HG03565 (cell line): Measurements from ENCODE around the gene KLF2.
"Not testable (repeated sequence)": the region's sequence is repeated elsewhere in the genome, so short reads cannot be mapped to it uniquely, and the experiment has no call there.

Source experiments
- ATAC-seq: cut with Tn5 transposase; IDR thresholded peaks from one replicate; pipeline ENCODE4 v1.9.1; 2021; ENCODE audit warnings: mild to moderate bottlenecking, moderate library complexity; ENCODE audit not compliant: unreplicated experiment

The KLF2 gene

DNA sequence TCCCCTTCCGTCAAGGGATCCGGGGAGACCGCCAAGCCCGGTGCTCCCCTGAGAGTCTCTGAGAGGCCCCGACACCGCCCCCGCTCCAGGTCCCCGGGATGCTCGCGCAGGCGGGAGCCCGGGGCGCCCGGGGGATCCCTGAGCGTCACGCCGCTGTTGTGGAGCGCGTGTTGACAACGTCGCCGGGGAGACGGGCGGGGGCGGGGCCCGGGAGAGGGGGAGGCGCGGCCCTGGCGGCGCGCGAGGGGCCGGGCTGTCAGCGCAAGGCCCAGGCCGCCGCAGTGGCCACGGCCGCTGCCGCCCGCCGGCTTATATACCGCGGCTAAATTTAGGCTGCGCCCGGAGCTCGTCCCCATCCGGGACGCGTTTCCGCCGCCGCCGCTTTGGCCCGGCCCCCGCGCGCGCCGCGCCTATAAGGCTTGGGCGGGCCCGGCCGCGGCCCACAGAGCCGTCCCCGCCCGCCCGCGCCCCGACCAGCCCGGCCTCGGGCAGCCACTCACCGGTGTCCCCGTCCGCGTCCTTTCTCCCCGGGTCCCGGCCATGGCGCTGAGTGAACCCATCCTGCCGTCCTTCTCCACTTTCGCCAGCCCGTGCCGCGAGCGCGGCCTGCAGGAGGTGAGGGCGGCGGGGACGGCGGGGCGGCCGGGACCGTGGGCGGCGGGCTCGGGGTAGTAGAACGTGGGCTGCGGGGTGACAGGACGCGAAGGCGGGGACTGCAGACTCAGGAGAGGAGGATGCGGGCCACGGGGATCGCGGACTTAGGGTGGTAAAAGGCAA lies at the start of gene KLF2:
KLF2 (plus strand) TSS at position 443 of the 777 bp plus-strand sequence; CDS start at position 541, 98 bp downstream.
- ATAC-seq = peak; percentile 63

DNA sequence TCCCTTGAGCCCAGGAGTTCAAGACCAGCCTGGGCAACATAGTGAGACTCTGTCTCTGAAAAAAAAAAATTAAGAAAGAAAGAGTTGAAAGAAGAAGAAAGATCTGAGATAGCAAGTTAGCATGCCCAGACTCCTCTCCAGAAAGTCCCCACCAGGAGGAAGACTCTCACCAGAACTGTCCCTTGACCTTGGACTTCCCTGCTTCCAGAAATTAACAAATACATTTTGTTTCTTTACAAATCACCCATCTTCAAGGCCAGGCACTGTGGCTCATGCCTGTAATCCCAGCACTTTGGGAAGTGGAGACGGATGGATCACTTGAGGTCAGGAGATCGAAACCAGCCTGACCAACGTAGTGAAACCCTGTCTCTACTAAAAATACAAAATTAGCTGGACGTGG lies 44.3 kb upstream of the KLF2 start:
- no peak for ATAC-seq

DNA sequence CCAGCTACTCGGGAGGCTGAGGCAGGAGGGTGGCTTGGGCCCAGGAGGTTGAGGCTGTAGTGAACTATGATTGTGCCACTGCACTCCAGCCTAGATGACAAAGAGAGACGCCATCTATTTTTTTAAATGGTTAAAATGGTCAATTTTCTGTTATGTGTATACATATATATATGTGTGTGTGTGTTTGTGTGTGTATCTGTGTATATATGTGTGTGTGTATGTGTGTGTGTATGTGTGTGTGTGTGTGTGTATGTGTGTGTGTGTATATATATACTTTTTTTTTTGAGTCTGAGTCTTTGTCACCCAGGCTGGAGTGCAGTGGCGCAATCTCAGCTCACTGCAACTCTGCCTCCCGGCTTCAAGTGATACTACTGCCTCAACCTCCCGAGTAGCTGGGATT lies 42.9 kb upstream of the KLF2 start:
- ATAC-seq = no peak

DNA sequence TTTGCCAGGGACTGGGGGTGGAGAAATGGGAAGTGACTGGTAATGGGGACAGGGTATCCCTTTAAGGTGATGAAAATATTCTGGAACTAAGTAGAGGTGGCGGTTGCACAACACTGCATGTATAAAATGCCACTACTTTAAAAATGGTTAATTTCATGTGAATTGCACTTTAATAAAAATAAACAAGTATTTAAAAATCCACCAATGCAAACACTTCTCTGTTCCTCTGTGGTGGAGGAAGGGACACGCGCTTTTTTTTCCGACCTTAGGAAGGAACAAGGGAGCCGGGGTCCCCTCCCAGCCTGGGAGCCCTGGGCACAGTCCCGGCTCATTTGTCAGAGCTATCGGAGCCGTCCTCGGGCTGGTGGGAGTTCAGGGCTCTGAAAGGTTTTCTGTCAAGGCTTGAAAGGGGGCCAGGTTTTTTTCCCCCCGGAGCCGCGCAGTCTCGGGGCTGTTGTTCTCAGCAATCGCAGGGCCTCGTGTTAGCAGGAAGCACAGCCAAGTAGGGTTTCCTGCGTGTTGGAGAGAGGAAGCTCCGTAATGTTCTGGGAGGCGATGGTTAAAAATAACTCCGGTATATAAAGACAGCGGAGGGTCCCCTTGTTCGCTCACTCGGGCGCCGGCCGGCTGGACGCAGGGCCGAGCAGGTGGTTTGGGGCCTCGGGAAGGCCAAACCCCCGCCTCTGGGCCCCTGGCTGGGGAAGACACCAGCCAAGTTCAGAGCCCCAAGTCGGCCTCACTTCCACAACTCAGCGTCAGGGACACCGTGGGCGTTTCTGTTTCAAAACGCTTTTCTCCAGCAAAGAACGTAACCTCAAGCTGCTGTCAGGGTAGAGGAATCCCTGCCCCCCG lies 41.2 kb upstream of the KLF2 start:
- no peak for ATAC-seq

DNA sequence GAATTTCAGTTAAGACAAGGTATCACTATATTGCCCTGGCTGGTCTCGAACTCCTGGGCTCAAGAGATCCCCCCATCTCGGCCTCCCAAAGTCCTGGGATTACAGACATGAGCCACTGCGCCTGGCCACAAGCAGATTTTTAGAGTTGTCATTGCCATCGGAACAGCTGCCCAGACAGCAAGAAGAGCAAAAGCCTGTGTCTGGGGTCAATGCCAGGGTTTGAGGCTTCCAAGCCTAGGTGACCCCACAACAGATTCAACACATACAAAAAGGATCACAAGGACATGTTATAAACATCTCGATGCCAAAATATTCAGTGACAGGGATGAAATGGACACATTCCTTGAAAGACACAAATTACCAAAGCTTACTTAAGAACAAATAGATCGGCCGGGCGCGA lies 40.1 kb upstream of the KLF2 start:
- ATAC-seq = no peak

DNA sequence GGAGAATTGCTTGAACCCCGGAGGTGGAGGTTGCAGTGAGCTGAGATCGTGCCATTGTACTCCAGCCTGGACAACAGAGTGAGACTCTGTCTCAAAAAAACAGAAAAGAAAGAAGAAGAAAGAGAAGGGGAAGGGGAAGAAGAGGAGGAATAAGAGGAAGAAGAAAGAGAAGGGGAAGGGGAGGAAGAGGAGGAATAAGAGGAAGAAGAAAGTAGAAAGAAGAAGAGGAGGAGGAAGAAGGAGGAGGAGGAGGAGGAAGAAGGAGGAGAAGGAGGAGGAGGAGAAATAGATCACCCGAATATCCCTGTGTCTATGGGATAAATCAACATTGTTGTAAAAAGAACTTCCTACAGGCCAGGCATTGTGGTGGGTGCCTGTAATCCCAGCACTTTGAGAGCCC lies 39.5 kb upstream of the KLF2 start:
- ATAC-seq = not testable (repeated sequence)

DNA sequence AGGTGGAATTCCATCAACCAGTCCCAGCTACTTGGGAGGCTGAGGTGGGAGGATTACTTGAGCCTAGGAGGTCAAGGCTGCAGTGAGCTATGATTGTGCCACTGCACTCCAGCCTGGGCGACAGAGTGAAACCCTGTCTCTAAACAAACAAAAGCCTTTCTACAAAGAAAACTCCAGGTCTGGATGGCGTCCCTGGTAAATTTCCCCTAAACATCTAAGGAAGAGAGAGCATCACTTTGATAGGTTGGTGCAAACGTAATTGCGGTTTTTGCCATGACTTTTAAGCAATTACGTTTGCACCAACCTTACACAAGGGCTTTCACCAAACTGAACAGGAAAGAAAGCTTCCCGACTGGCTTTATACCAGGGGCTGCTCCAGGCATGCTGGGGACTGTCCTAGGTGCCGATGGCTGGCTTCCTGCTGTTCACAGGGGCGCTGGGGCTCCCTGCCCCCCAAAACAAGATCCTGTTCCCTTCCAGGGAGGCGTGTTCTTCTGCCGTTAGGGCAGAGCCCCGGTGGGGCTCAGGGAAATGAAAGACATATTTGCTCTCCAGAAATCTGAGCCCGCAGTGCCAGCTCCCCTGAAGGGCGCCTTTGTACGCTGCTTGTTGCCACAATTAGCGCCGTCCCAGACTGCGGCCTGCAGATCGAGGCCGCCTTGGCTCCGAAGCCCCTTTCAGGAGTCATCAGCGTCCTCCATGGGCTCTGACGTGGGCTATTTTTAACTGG lies 38.7 kb upstream of the KLF2 start:
- no peak for ATAC-seq

DNA sequence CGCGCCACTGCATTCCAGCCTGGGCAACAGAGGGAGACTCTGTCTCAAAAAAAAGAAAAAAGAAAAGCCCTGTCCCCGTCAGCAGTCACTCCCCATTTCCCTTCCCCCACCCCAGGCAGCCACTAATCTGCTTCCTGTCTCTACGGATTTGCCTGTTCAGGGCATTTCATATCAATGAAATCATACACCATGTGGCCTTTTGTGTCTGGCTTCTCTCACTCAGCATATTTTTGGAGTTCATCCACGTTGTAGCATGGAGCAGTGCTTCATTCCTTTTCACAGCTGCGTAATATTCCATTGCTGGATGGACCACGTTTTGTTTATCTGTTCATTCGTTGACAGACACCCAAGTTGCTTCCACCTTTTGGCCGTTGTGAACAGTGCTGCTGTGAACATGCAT lies 36.1 kb upstream of the KLF2 start:
- no peak for ATAC-seq

DNA sequence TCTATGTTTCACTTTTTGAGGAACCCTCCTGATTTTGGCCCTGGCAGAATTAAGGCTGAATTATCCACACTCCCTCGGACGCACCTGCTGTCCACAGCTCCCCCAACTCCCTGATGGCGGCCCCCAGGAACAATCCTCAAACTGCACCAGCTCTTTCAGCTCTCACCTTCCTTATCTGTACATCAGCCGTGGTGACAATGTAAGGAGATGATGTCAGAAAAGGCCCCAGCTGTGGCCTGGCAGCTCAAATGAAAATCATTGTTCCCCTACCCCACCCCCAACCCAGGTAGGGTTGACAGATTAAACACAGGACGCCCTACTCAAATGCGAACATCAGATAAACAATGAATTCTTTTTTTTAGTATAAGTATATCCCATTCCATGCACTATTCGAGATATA lies 35.0 kb upstream of the KLF2 start:
- ATAC-seq = no peak

DNA sequence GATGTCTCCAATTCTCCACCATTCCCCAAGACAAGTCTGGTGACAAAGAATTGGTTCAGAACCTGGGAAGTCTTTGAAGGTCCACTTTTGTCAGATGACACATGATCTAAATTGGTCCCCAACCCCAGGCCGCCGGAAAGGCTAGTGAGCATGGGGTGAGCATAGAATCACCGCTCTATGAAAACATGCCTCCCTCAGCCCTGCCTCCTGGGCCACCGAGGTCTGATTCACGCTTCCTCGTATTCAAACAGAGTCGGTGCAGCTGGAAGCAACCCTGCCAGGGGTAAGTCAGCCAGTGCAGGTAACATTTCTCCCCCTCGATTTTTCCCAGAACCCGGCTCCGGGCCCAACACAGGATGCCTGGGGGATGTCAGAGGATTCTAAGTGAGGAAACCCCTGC lies 33.9 kb upstream of the KLF2 start:
- no peak for ATAC-seq

DNA sequence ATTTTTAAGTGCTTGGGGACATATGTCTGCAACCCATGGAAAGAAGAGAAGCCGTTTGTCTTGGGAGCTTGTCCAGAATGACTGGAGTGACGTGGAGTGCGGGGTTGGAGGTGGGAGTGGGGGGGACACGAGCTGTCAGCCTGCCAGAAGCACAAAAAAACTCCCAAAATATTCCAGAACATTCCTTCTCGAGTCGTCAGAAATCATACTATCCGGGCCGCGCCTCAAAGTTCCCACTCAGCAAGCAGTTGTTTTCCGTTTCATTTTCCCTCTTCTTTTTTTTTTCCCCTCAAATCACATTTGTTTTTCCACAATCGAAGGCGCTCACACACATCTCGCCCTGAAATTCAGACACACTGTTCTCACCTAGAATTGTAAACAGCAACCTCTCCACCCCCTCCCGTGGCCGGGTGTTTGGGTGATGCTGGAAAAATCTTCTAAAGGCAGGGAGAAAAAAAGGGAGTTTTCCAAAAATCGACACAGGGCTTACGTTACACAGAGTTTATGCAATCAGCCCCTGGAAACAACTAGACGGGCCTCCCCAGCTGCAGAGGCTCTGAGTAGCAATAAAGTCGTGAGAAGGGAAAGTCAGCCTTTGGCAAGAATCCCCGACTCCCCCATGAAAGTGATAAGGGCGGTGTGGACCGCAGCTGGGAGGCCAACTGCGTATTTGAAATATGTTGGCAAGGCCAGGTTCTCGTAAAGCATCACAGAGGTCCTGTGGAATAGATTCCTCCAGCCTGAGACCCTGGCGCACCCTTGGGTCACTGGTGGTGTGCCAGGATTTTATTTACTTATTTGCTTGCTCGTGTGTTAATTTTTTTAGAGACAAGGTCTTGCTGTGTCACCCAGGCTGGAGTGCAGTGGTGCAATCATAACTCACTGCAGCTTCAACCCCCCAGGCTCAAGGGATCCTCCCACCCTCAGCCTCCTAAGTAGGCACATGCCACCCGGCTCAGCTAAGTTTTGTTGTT lies 31.2 kb upstream of the KLF2 start:
- no peak for ATAC-seq

DNA sequence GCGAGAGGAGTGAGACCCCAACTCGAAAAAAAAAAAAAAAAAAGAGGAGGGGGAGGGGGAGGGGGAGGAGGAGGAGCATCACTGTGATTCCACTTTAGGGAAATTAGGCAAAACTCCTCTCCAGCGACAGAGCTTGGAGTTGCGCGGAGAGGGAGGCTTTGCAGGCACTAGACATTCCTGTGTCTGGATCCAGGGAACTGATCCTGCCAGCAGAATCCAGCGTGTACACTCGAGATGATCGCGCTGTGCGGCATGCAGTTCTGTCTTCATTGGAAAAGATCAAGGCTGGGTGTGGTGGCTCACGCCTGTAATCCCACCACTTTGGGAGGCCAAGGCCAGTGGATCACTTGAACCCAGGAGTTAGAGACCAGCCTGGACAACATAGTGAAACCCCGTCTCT lies 29.6 kb upstream of the KLF2 start:
- ATAC-seq = no peak

DNA sequence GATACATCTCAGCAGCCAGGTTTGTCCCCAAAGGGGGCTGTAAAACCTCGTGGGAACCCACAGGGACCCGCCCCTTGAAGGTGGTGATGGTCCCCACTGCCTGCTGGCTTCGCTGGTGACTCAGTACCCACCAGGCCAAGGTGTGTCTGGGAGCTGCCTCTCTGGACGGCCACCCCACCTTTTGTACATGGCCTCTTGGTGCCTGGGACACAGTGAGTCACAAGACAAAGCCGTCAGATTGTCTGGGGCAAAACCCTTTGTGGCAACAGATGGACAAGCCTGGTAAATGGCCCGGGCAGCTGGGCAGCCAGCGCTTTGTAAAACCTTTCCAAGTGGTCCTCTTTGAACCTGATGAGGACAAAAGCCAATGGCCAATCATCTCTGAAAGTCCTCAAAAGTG lies 27.9 kb upstream of the KLF2 start:
- no peak for ATAC-seq

DNA sequence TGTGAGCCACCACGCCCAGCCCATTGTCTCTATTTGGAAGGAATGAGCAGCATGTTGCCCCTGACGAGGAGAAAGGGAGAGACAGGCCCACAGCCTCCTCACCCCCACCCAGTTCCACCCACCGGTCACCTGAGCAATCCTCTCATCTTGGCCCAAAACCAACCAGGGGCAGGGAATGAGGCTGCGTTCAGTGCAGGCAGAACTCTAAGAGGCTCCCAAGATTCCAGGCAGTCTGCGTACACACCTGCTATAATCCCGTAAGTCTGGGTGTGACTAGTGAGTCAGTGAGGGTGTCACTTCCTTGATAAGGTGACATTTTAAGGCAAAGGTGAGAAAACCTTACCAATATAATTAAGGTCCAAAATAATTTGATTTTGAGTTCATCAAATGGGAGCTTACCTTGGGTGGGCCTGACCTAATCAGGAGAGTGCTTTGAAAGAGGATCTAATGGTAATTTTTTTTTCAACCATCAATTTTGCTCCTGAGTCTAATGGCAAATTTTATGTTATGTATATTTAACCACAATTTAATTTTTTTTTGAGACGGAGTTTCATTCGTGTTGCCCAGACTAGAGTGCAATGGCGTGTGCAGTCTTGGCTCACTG lies 26.9 kb upstream of the KLF2 start:
- no peak for ATAC-seq

DNA sequence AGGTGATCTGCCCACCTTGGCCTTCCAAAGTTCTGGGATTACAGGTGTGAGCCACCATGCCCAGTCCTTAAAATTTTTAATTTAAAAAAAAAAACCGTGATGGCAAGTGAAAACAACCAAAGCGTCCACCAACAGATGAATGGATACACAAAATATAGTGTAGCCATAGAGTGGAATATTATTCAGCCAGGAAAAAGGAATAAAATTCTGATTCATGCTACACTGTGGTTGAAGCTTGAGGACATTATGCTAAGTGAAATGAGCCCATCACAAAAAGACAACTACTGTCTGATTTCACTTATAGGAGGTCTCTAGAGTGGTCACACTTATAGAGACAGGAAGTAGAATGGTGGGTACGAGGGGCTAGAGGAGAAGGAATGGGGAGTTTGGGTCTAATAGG lies 26.3 kb upstream of the KLF2 start:
- ATAC-seq = no peak

DNA sequence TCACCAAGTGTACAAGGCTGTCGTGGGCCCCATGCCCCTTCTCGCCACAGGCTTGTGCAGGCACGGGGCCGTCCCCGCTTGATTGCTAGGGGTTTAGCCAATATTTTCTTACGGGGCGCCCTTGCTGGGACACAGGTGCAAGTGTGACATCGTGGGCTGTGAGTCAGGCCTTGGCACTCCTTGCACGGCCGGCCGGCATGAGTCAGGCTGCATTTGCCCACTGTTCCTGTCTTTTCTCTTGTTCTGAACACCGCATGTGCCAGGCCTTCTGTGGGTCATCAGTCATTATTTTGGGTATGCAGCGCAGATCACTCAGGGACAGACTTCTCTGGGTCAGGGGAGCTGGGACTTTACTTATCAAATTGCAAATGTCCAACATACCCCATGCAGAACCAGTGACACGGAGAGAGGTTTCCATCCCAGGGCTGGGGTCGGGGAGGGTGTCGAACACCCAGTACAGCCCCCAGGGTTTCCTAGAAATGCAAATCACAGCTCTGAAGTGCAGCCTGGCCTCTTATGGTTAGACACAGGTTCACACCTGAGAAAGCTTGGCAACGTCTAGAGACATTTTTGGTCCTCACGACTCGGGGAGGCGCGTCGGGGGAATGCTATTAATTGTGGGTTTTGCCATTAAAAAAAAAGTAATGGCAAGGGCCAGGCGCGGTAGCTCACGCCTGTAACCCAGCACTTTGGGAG lies 22.5 kb upstream of the KLF2 start:
- no peak for ATAC-seq

DNA sequence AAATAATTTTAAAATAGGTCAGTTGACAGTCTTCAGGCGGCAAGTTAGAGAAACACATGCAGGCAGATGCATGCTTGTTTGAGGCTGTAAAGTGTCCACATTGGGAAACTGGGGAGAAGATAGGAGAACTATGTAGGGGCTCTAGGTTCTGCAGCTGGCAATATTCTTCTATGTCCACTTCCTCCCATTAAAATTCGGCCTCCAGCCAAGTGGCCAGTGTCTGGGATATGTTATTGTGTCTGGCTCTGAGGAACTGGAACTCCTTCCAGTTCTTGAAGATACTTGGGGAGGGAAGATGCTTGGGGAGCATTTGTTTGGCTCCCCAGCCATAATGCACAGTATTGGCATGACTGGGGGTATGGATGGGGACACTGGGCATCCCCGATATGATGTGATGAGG lies 20.9 kb upstream of the KLF2 start:
- ATAC-seq = no peak

DNA sequence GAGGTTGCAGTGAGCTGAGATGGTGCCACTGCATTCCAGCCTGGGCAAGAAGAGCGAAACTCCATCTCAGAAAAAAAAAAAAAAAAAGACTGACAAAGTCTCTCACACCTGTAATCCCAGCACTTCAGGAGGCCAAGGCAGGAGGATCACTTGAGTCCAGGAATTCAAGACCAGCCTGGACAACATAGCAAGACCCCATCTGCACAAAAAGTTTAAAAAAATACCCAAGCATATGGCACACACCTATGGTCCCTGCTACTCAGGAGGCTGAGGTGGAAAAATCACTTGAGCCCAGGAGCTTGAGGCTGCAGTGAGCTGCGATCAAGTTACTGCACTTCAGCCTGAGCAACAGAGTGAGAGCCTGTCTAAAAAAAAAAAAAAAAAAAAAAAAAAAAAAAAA lies 20.1 kb upstream of the KLF2 start:
- ATAC-seq = not testable (repeated sequence)

DNA sequence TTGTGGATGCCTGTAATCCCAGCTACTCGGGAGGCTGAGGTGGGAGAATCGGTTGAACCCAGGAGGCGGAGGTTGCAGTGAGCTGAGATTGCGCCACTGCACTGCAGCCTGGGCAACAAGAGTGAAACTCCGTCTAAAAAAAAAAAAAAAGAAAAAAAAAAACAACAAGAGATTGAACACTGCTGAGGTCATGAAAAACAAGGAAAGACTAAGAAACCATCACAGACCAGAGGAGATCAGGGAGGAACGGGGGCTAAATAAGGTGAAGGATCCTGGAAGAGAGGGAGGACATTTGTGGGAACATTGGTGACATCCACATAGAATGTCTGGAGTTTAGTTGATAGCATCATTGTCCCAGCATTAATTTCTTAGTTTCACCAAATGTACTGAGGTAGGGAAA lies 19.6 kb upstream of the KLF2 start:
- ATAC-seq = not testable (repeated sequence)
